ENCODE data around the gene MED13L. TPM values are rescaled to one million over a fixed set of nuclear protein-coding genes. Genes with fewer than 3 reads are reported as not detected.

MED13L gene
- total and polyA plus RNA-seq, 2 of the 4 experiments (the other 2 are of a cell fraction): 17.9 to 49.1 TPM

DNA sequence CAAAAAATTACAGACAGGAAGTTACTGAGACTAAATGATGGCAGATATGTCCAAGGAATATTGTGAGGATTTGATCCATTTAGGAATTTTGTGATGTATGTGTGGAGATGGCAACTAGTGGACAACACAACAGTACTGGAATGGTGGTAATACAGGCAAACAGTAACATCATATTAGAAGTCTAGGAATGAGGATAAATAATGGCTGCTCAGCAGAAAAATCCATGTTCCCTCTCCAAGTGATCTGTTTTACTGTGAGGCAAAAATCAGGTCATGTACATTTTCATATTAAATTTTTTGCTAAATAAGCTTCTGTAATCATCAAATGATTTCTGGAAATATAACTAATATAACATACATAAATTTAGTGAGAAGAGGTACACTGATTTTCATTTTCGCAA is 108.4 kb downstream of the MED13L start:
- H2AK9ac ChIP-seq (replicated peaks; ENCODE audit: low read depth, low read length, poor library complexity): no peak overlapping the region
- no peak overlapping the region for H4K8ac ChIP-seq (ENCODE audit: low read depth in 2 of 2, low read length in 2 of 2)
- no peak overlapping the region for H4K5ac ChIP-seq (ENCODE audit: low read depth, low read length)
- H4K20me1 ChIP-seq (ENCODE audit: insufficient read depth, low read length): peaks cover 87% of the 10 kb centered on the region
- no peak overlapping the region for H3K18ac ChIP-seq (ENCODE audit: low read depth, low read length)
- no peak overlapping the region for H3K9ac ChIP-seq (ENCODE audit: low read depth, low read length)
- dilution Hi-C loops (cut with HindIII; ENCODE audit: low sequenced_read_pairs, unreplicated experiment) (no loop called here), intact Hi-C loops (cut with micrococcal nuclease) (loop anchor here (5.0 kb wide), 1 partner anchor 53 kb away; no protein-coding TSS in a partner anchor), in situ Hi-C loops (cut with MboI; ENCODE audit: low sequenced_read_pairs) (no loop called here)
- H3K9me3 ChIP-seq (ENCODE audit: control insufficient read depth, insufficient read depth, low read length): no peaks in the 10 kb centered on the region
- H3K79me1 ChIP-seq (ENCODE audit: low read depth in 1 of 2, low read length in 2 of 2): peaks cover 42 to 85% of the 10 kb centered on the region in 2 experiments; a peak in 3 of 4 replicates
- peaks cover 11% of the 10 kb centered on the region for H3K4me1 ChIP-seq (ENCODE audit: control insufficient read depth, insufficient read depth, low read length)
- no peak overlapping the region for H3K23ac ChIP-seq (ENCODE audit: low read depth, low read length)
- POLR2A ChIA-PET (ENCODE audit: unreplicated experiment): no interaction called here
- TF ChIP-seq POLR2A (IDR thresholded peaks at IDR 0.05; ENCODE audit: low read depth, low read length) (no peak), BHLHE40 (IDR thresholded peaks at IDR 0.05; ENCODE audit: low read depth, low read length) (no peak), MAFK (IDR thresholded peaks at IDR 0.05; ENCODE audit: low read depth, low read length) (peak; percentile 35; the same call in 1 of the 2 replicates), NFE2L2 (IDR thresholded peaks at IDR 0.05; ENCODE audit: low read depth, low read length) (no peak)
- H3K9me1 ChIP-seq (ENCODE audit: insufficient read depth, low read length): peaks cover 16% of the 10 kb centered on the region
- H4K91ac ChIP-seq (ENCODE audit: insufficient read depth, low read depth, low read length): no peak overlapping the region
- no peak overlapping the region for H2BK120ac ChIP-seq (ENCODE audit: low read depth, low read length)
- no peak overlapping the region for H3K56ac ChIP-seq (ENCODE audit: extremely low read depth, insufficient read depth, low read length)
- H3K27me3 ChIP-seq (ENCODE audit: control insufficient read depth, insufficient read depth, low read length): no peaks in the 10 kb centered on the region
- H3K36me3 ChIP-seq (ENCODE audit: control insufficient read depth, insufficient read depth, low read length): no peaks in the 10 kb centered on the region
- no peak overlapping the region for H2BK20ac ChIP-seq (ENCODE audit: low read depth, low read length)
- H3K27ac ChIP-seq (ENCODE audit: insufficient read depth, low read length): no peak overlapping the region
- H2AK5ac ChIP-seq (ENCODE audit: low read depth, low read length): no peak overlapping the region
- H3K14ac ChIP-seq (replicated peaks; ENCODE audit: low read depth, low read length): no peak overlapping the region
- no peak overlapping the region for H2AFZ ChIP-seq (replicated peaks; ENCODE audit: low read length, poor library complexity)
- no peak overlapping the region for H2BK5ac ChIP-seq (ENCODE audit: low read depth, low read length, poor library complexity, severe bottlenecking)
- no CpG with 5 or more reads among the region's 1 CpG for WGBS, 2 experiments (ENCODE audit: extremely low coverage in 2 of 2, insufficient read length in 1 of 2)
- no peak overlapping the region for H3K4me2 ChIP-seq (ENCODE audit: low read depth, low read length)
- CTCF ChIA-PET: no interaction called here
- H3K4me3 ChIP-seq (ENCODE audit: insufficient read depth, low read depth, low read length): no peak overlapping the region
- no TSS peak for BruUV-seq (replicated peaks)
- no peak overlapping the region for H2BK15ac ChIP-seq (ENCODE audit: low read depth, low read length)
- ATAC-seq (ENCODE audit: low read depth) (no peak), DNase-seq (no peak)
- no peak overlapping the region for H3K4ac ChIP-seq (ENCODE audit: low read depth, low read length)
